ENCODE data around the gene PLB1.

The PLB1 gene

DNA sequence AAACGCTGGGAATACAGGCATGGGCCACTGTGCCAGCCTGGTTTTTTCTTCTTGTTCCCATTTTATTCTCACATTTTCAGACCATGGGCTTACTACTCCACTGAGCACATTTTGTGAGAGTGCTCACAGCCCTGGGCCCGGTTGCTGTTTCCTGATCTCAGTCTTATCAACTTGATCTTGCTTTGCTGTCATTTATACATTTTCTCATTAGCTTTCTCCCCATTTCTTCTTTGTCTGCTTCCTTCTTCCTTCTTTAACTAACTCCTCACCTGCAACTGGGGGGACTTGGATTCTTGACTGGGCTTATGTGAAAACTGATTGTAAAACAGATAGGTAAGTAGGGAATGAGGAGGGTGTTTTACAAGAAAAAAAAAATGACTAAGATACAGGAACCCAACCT is 117.3 kb downstream of the PLB1 start:
- TF ChIP-seq, protein P1, sequence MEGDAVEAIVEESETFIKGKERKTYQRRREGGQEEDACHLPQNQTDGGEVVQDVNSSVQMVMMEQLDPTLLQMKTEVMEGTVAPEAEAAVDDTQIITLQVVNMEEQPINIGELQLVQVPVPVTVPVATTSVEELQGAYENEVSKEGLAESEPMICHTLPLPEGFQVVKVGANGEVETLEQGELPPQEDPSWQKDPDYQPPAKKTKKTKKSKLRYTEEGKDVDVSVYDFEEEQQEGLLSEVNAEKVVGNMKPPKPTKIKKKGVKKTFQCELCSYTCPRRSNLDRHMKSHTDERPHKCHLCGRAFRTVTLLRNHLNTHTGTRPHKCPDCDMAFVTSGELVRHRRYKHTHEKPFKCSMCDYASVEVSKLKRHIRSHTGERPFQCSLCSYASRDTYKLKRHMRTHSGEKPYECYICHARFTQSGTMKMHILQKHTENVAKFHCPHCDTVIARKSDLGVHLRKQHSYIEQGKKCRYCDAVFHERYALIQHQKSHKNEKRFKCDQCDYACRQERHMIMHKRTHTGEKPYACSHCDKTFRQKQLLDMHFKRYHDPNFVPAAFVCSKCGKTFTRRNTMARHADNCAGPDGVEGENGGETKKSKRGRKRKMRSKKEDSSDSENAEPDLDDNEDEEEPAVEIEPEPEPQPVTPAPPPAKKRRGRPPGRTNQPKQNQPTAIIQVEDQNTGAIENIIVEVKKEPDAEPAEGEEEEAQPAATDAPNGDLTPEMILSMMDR (IDR thresholded peaks at IDR 0.05; ENCODE audit: insufficient read depth, low read depth, low read length, missing control alignments): no peak
- no peak for DNase-seq (ENCODE audit: low read depth)

DNA sequence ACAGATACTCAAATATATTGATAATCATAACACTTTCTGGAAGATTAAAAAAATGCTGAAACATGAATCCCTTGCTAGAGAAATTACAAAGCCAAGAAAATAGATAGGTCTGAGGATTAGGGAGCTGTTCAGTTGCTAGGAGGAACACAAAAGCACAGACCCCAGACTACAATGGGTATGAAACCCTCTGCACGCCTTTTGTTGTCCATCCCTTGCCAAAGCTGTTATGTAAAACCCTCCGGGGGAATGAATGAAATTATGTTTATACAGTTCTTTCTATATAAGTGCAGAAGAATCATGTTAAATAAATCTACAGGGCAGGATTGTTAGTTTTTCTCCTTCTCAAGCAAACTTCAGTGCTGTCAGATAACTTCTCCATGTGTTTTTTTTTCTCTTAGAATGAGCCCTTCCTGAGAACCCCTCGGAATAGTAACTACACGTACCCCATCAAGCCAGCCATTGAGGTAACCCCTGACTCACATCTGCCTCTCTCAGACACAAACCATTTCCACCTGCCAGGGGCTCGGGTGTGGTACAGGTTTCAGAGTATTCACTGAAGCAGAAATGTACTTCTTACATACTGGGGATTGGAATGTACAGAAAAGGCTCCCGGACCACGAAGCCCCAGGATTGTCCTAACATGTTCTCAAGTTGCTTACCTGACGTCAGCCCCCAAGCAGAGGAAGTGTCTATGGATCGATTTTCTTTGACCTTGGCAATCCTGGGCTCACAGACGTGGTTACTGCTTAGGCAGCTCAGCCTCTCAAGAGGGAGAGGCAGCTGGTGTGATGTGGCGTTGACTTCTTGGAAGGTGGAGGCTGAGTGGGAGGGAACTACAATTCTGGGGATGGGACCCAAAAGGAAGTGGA is 118.0 kb downstream of the PLB1 start:
- TF ChIP-seq, protein P1 (IDR thresholded peaks at IDR 0.05; ENCODE audit: insufficient read depth, low read depth, low read length, missing control alignments): no peak
- H3K4me3 ChIP-seq (ENCODE audit: low read depth, low read length): no peak overlapping the region
- DNase-seq (ENCODE audit: low read depth): no peak

More for the DNA sequence above, 117.3 kb downstream of the PLB1 start:
- no peak overlapping the region for H3K4me3 ChIP-seq (ENCODE audit: low read depth, low read length)

DNA sequence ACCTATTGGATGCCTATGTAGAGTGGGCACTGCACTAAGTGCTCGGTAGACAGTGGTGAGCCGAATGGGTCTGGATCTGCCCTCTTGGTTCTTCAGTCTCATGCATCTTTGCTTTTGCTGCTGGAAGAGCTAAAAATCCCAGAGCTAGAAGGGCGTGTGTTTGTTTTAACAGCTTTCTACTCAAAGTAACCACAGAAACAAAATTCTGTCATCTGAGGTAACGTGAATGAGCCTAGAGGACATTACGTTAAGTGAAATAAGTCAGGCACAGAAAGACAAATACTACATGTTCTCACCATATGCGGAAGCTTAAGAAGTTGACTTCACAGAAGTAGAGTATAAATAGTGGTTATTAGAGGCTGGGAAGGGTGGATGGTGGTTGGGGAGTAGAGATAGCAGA is 119.8 kb downstream of the PLB1 start:
- TF ChIP-seq, protein P1 (IDR thresholded peaks at IDR 0.05; ENCODE audit: insufficient read depth, low read depth, low read length, missing control alignments): no peak
- no peak for DNase-seq (ENCODE audit: low read depth)
- no peak overlapping the region for H3K4me3 ChIP-seq (ENCODE audit: low read depth, low read length)

DNA sequence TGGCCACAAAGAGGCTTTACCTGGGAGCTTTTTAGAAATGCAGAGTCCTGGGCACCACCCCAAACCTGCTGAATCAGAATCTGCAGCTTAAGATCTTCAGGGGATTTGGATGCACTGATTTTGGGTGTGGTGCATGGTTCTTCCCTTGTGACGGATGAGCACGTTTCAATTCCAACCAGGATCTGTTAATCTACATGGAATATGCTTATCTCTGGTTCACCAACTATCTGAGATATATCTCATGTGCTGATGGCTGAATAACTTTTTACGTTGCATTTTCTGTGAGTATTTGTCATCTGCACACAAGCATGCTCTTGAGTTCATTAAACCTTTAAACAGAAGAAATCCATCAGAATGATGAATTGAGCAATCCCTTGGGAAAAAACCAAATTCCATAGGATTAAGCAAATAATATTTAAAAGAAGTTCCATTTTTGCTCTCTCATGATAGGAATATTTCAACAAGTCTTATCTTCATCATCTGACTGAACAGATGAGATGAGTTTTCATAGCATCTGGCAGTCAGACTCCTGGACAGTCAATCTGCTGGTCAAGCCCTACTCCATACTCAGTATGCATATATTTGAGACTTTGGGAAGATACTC is 120.6 kb downstream of the PLB1 start:
- TF ChIP-seq, protein P1 (IDR thresholded peaks at IDR 0.05; ENCODE audit: insufficient read depth, low read depth, low read length, missing control alignments): no peak
- no peak for DNase-seq (ENCODE audit: low read depth)
- no peak overlapping the region for H3K4me3 ChIP-seq (ENCODE audit: low read depth, low read length)

DNA sequence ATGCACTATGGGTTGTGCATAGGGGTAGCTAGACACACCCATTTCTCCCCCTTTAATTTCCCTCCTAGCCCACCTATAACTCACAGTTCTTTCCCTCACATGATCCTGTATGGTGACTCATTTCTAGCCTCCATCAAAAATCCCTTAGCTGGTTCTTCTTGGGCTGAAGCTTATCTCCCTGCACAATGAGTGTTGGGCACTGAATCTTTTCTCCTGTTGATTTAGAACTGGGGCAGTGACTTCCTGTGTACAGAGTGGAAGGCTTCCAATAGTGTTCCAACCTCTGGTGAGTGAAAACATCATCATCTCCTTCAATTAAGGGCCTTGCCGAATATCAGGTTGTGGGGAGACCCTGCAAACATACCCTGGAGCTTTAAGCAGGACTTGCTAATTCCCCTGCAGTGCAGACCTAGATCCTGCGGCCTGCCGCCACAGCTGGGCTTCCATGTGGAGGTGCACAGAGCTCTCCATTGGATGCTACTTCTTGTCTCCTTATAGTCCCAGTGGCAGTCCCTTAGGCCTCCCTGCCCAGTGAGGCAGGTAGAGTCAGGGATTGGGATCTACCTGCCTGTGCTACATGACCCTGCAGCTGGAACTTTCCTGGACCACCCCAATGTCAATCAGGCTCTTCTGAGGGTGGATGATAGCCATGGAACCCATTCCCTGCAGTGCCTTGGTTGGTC is 121.8 kb downstream of the PLB1 start:
- H3K4me3 ChIP-seq (ENCODE audit: low read depth, low read length): no peak overlapping the region
- no peak for DNase-seq (ENCODE audit: low read depth)
- TF ChIP-seq, protein P1 (IDR thresholded peaks at IDR 0.05; ENCODE audit: insufficient read depth, low read depth, low read length, missing control alignments): no peak

DNA sequence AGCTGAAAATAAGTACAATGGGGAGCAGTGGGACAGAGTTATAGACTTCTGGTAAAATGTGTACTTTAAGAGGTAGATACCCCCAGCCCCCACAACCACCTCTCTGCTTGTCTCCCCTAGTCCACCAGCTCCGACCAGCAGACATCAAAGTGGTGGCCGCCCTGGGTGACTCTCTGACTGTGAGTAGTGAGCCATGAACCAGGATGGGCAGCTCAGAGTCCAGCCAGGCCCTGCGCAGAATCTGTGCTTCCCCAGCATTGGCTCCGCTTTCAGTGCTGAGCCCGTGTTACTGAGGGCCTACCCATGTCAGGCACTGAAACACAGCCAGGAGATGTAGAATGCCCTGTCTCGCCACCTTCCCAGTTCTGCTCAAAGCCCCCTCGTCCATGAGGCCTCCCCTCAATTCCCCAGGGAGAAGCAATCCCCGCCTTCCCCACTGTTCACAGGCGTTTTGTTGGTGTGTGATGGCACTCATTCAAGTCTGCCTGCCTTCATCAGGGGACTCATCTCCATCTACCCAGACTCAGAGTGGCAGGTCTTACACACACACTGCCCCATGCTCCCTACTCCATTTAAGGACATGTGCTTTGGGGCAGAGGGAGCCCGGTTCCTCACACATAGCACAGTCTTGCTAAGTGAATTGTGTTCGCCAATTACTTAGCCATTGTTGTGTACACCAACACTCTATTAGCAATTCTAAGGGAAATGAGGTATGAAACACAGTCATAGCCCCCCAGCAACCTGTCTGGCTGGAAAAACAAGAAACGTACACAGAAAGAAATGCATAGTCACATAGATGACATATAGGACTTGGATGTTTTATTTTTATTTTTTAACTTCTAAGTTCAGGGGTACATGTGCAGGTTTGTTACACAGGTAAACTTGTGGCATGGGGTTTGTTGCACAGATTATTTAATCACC is 122.6 kb downstream of the PLB1 start:
- DNase-seq (ENCODE audit: low read depth): no peak
- H3K4me3 ChIP-seq (ENCODE audit: low read depth, low read length): no peak overlapping the region
- TF ChIP-seq, protein P1 (IDR thresholded peaks at IDR 0.05; ENCODE audit: insufficient read depth, low read depth, low read length, missing control alignments): no peak
